Measurements from ENCODE around the gene TNFRSF6B. TPM values are rescaled to one million over a fixed set of nuclear protein-coding genes. Genes with fewer than 3 reads are reported as not detected.
"Not testable (repeated sequence)": the region's sequence is repeated elsewhere in the genome, so short reads cannot be mapped to it uniquely, and the experiment has no call there.

Gene TNFRSF6B
- total RNA-seq, 2 experiments from 2014 or later = 1.0 to 6.6 TPM

GRCh38 chr20:63659370-63659769 is 37.1 kb upstream of the TNFRSF6B start:
- Histone ChIP-seq H3K27ac (ENCODE audit: low read depth, low read length, poor library complexity, severe bottlenecking) (no peak overlapping the region), H3K79me2 (ENCODE audit: insufficient read depth, low read depth, low read length) (peaks cover 13% of the 10 kb centered on the region; the same call in 1 of the 2 replicates), H3K4me2 (ENCODE audit: low read length) (peak overlapping the region; percentile 90), H4K20me1 (ENCODE audit: insufficient read depth, low read length) (no peaks in the 10 kb centered on the region), H3K9me2 (ENCODE audit: insufficient read depth, low read length) (no peaks in the 10 kb centered on the region), H3K9me3 (ENCODE audit: low read length) (no peaks in the 10 kb centered on the region), H3K36me3 (ENCODE audit: insufficient read depth, low read length) (peaks cover 27% of the 10 kb centered on the region; the same call in 1 of the 2 replicates), H3K4me3 (ENCODE audit: low read depth, low read length, poor library complexity, severe bottlenecking) (peak overlapping the region; percentile 94), H3K4me1 (ENCODE audit: insufficient read depth, low read length, poor library complexity, severe bottlenecking) (peaks cover 11% of the 10 kb centered on the region), H2AFZ (ENCODE audit: low read length) (no peak overlapping the region)
- CTCF ChIA-PET (ENCODE audit: unreplicated experiment) = no interaction called here
- POLR2A ChIA-PET = no interaction called here
- intact Hi-C loops (cut with micrococcal nuclease; ENCODE audit: unreplicated experiment) = no loop called here
- no TSS peak for BruUV-seq (replicated peaks)
- no peak for DNase-seq (ENCODE audit: low spot score)
- TF ChIP-seq CTCF (conservative IDR thresholded peaks at IDR 0.05; ENCODE audit: low read length) (no peak), EZH2phosphoT487 (IDR thresholded peaks at IDR 0.05; ENCODE audit: borderline replicate concordance, low read depth, low read length) (no peak)

GRCh38 chr20:63660174-63660573 is 36.3 kb upstream of the TNFRSF6B start:
- H3K27ac ChIP-seq (ENCODE audit: low read depth, low read length, poor library complexity, severe bottlenecking); H3K9me3 ChIP-seq (ENCODE audit: low read length); intact Hi-C loops (cut with micrococcal nuclease; ENCODE audit: unreplicated experiment); H3K4me2 ChIP-seq (ENCODE audit: low read length); H3K9me2 ChIP-seq (ENCODE audit: insufficient read depth, low read length); DNase-seq (ENCODE audit: low spot score); H2AFZ ChIP-seq (ENCODE audit: low read length); H4K20me1 ChIP-seq (ENCODE audit: insufficient read depth, low read length); H3K4me3 ChIP-seq (ENCODE audit: low read depth, low read length, poor library complexity, severe bottlenecking); POLR2A ChIA-PET: not testable (repeated sequence)
- peaks cover 27% of the 10 kb centered on the region; the same call in 1 of the 2 replicates for H3K36me3 ChIP-seq (ENCODE audit: insufficient read depth, low read length)
- peaks cover 13% of the 10 kb centered on the region; the same call in 1 of the 2 replicates for H3K79me2 ChIP-seq (ENCODE audit: insufficient read depth, low read depth, low read length)
- peaks cover 11% of the 10 kb centered on the region for H3K4me1 ChIP-seq (ENCODE audit: insufficient read depth, low read length, poor library complexity, severe bottlenecking)
- BruUV-seq (replicated peaks) = TSS peak; percentile 58
- CTCF ChIA-PET (ENCODE audit: unreplicated experiment) = interaction anchor here (0.5 kb wide), 1 partner anchor 63 kb away, joined by 3 read pairs; no protein-coding TSS in a partner anchor

GRCh38 chr20:63660622-63661021 is 35.8 kb upstream of the TNFRSF6B start:
- intact Hi-C loops (cut with micrococcal nuclease; ENCODE audit: unreplicated experiment) = no loop called here

More at GRCh38 chr20:63660622-63661021, 35.8 kb upstream of the TNFRSF6B start:
- no peak for TF ChIP-seq EZH2phosphoT487 (IDR thresholded peaks at IDR 0.05; ENCODE audit: borderline replicate concordance, low read depth, low read length)
- TF ChIP-seq CTCF (conservative IDR thresholded peaks at IDR 0.05; ENCODE audit: low read length) = no peak
- H3K4me3 ChIP-seq (ENCODE audit: low read depth, low read length, poor library complexity, severe bottlenecking) = no peak overlapping the region
- peaks cover 11% of the 10 kb centered on the region for H3K4me1 ChIP-seq (ENCODE audit: insufficient read depth, low read length, poor library complexity, severe bottlenecking)
- H4K20me1 ChIP-seq (ENCODE audit: insufficient read depth, low read length) = no peaks in the 10 kb centered on the region
- H3K36me3 ChIP-seq (ENCODE audit: insufficient read depth, low read length) = peaks cover 29% of the 10 kb centered on the region
- H3K79me2 ChIP-seq (ENCODE audit: insufficient read depth, low read depth, low read length) = peaks cover 13% of the 10 kb centered on the region; the same call in 1 of the 2 replicates
- no peak overlapping the region for H2AFZ ChIP-seq (ENCODE audit: low read length)
- H3K27ac ChIP-seq (ENCODE audit: low read depth, low read length, poor library complexity, severe bottlenecking) = no peak overlapping the region
- no peaks in the 10 kb centered on the region for H3K9me3 ChIP-seq (ENCODE audit: low read length)
- BruUV-seq (replicated peaks) = no TSS peak
- ChIA-PET CTCF (ENCODE audit: unreplicated experiment) (interaction anchor here (0.5 kb wide), 1 partner anchor 63 kb away, joined by 3 read pairs; no protein-coding TSS in a partner anchor), POLR2A (no interaction called here)
- no peaks in the 10 kb centered on the region for H3K9me2 ChIP-seq (ENCODE audit: insufficient read depth, low read length)
- H3K4me2 ChIP-seq (ENCODE audit: low read length) = no peak overlapping the region
- DNase-seq (ENCODE audit: low spot score) = no peak

All from OCI-LY7 (cell line).